Bronchial epithelial cell (primary cell): ENCODE results near the gene UBTD1. TPM values are rescaled to one million over a fixed set of nuclear protein-coding genes. Genes with fewer than 3 reads are reported as not detected.

ENCODE experiments used
- DNase-seq: peaks from one replicate; pipeline ENCODE4 v3.0.0-alpha.2; 2010; ENCODE audit warnings: low read depth
- FAIRE-seq: peaks from 2 replicates; lab custom pipeline; 2011; peaks lifted over from hg19 to GRCh38; lab: Jason Lieb, UNC
- H3K27me3 ChIP-seq: 2 replicates; pipeline ENCODE4 v1.5.1; 2011; ENCODE audit warnings: low read length; ENCODE audit not compliant: control insufficient read depth, insufficient read depth
- H3K36me3 ChIP-seq: 2 replicates; pipeline ENCODE4 v1.5.1; 2011; ENCODE audit warnings: low read length; ENCODE audit not compliant: control insufficient read depth, insufficient read depth
- H3K4me3 ChIP-seq: 2 replicates; pipeline ENCODE4 v1.5.1; 2011; ENCODE audit warnings: mild to moderate bottlenecking, low read depth, low read length, control low read depth
- CTCF ChIP-seq: IDR thresholded peaks from 2 replicates; pipeline ENCODE4 v1.5.1; 2011; ENCODE audit warnings: mild to moderate bottlenecking, moderate library complexity, low read length, control low read depth, inconsistent platforms; ENCODE audit not compliant: insufficient read depth, severe bottlenecking
- total RNA-seq: library from RNA; depleted of rRNA; stranded (reverse); fragments of >200 nt; gene quantifications from 2 replicates; pipeline ENCODE4 v1.2.1, GENCODE V29; 2014

The UBTD1 gene
- total RNA-seq, 1 donor from 2014 or later, result 11.1 TPM

GRCh38 chr10:97494863-97495506 lies 3.7 kb upstream of the UBTD1 start:
- peak; percentile 48 for DNase-seq
- H3K27me3 ChIP-seq, result no peaks in the 10 kb centered on the region
- no peak overlapping the region for H3K4me3 ChIP-seq
- peak; percentile 7 for FAIRE-seq
- TF ChIP-seq CTCF, result no peak
- peaks cover 3% of the 10 kb centered on the region for H3K36me3 ChIP-seq

- Histone ChIP-seq H3K36me3 (peaks cover 3% of the 10 kb centered on the region), H3K27me3 (no peaks in the 10 kb centered on the region), H3K4me3 (peak overlapping the region; percentile 96)
- FAIRE-seq (no peak), DNase-seq (peak; percentile 61)
- no peak for TF ChIP-seq CTCF
These were observed 1.1 kb upstream of the UBTD1 start for GRCh38 chr10:97497572-97498075.

- no peak for FAIRE-seq
- peak; percentile 92 for DNase-seq
- H3K4me3 ChIP-seq, result peak within 1 kb of the TSS; percentile 96
- H3K36me3 ChIP-seq, result peaks cover 2% of the 10 kb centered on the region
- TF ChIP-seq CTCF, result no peak
- no peaks in the 10 kb centered on the region for H3K27me3 ChIP-seq
These were observed 466 bp upstream of the UBTD1 start, which contains the start of gene MMS19 for GRCh38 chr10:97498076-97498840. MMS19 (minus strand) TSS chr10:97498422; CDS start chr10:97498384, 38 bp downstream.

GRCh38 chr10:97499561-97500296 lies 1.0 kb downstream of the UBTD1 start:
- Histone ChIP-seq H3K36me3 (peaks cover 2% of the 10 kb centered on the region), H3K27me3 (no peaks in the 10 kb centered on the region), H3K4me3 (peak overlapping the region; percentile 96)
- TF ChIP-seq CTCF, result no peak
- DNase-seq (peak; percentile 25), FAIRE-seq (no peak)

GRCh38 chr10:97500297-97500575 lies 1.5 kb downstream of the UBTD1 start:
- Histone ChIP-seq H3K36me3 (peaks cover 2% of the 10 kb centered on the region), H3K4me3 (peak overlapping the region; percentile 96), H3K27me3 (no peaks in the 10 kb centered on the region)
- DNase-seq, result no peak
- no peak for FAIRE-seq
- no peak for TF ChIP-seq CTCF
